ENCODE data around the gene PACRG.

DNA sequence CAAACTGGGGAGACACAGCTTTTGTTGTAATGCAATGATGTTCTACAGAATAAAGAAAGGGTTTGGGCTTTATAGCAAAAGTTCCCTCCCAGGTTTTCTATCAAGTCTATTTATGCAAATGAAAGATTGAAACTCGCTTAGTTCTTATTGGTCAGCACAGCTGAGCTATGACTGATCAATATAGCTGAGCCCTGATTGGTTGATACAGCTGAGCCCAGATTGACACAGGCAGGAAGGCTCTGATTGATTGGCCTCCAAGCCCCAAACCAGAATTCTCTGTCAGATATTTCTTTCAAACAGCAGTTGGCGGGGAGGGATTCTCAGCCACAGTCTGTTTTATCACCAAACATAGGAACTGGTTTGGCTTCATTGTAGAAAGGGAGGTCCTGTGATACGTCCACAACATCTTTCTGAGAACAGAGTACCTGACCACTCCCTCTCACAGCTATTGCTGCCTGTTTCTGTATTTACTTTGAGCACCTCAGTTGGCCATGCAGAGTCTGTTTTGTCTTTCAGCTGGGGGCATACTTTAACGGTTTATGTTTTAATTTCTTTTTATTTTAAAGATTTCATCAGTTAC, 223.5 kb downstream of the PACRG start:
- TF ChIP-seq POLR2A (IDR thresholded peaks at IDR 0.05; ENCODE audit: low read length) = no peak
- TF ChIP-seq GATA1 (IDR thresholded peaks at IDR 0.05; ENCODE audit: low read depth, low read length) = no peak
